ENCODE results near the gene EMILIN1.
"Not testable (repeated sequence)": the region's sequence is repeated elsewhere in the genome, so short reads cannot be mapped to it uniquely, and the experiment has no call there.

The EMILIN1 gene

GRCh38 chr2:27095745-27096651 lies 17.6 kb downstream of the EMILIN1 start:
- peak; percentile 75 for DNase-seq

GRCh38 chr2:27096748-27097297 lies 18.4 kb downstream of the EMILIN1 start:
- DNase-seq = no peak

- DNase-seq = no peak
These were observed 18.9 kb downstream of the EMILIN1 start for GRCh38 chr2:27097341-27097740.

- no peak for DNase-seq
These were observed 21.0 kb downstream of the EMILIN1 start for GRCh38 chr2:27099334-27099955.

- DNase-seq = no peak
These were observed 21.6 kb downstream of the EMILIN1 start for GRCh38 chr2:27100036-27100435.

- DNase-seq = no peak
These were observed 23.9 kb downstream of the EMILIN1 start for GRCh38 chr2:27102329-27102728.

GRCh38 chr2:27105981-27106380 lies 27.6 kb downstream of the EMILIN1 start:
- no peak for DNase-seq

- no peak for DNase-seq
These were observed 29.8 kb downstream of the EMILIN1 start for GRCh38 chr2:27108221-27108620.

- no peak for DNase-seq
These were observed 30.7 kb downstream of the EMILIN1 start for GRCh38 chr2:27109083-27109482.

GRCh38 chr2:27110603-27111352 lies 32.4 kb downstream of the EMILIN1 start:
- not testable (repeated sequence) for DNase-seq

- not testable (repeated sequence) for DNase-seq
These were observed 33.1 kb downstream of the EMILIN1 start for GRCh38 chr2:27111392-27112078.

GRCh38 chr2:27115519-27115918 lies 37.1 kb downstream of the EMILIN1 start:
- DNase-seq = no peak

- DNase-seq = no peak
These were observed 39.6 kb downstream of the EMILIN1 start for GRCh38 chr2:27117995-27118524.

GRCh38 chr2:27118525-27119329 lies 40.3 kb downstream of the EMILIN1 start, which contains the start of gene CGREF1:
TSS of gene CGREF1 (minus strand) at chr2:27119128. CDS start at chr2:27104366, 14,762 bp downstream.
- no peak for DNase-seq

GRCh38 chr2:27119330-27119670 lies 40.9 kb downstream of the EMILIN1 start:
- not testable (repeated sequence) for DNase-seq

GRCh38 chr2:27121906-27122305 lies 43.5 kb downstream of the EMILIN1 start:
- no peak for DNase-seq

- no peak for DNase-seq
These were observed 44.4 kb downstream of the EMILIN1 start for GRCh38 chr2:27122791-27123190.

- DNase-seq = peak; percentile 49
These were observed 45.1 kb downstream of the EMILIN1 start, which contains the start of gene ABHD1 for GRCh38 chr2:27123302-27124150. TSS of gene ABHD1 (plus strand) at chr2:27123815. CDS start at chr2:27123949, 134 bp downstream.

GRCh38 chr2:27125104-27125503 lies 46.7 kb downstream of the EMILIN1 start:
- DNase-seq = no peak

GRCh38 chr2:27126252-27126710 lies 47.9 kb downstream of the EMILIN1 start:
- no peak for DNase-seq

Measured in femur (tissue), 1 donor.